HG02763 (cell line): ENCODE results near the gene TANC1.

Experiments
- ATAC-seq: cut with Tn5 transposase; IDR thresholded peaks from one replicate; pipeline ENCODE4 v1.9.1; 2021; ENCODE audit warnings: mild to moderate bottlenecking, moderate library complexity; ENCODE audit not compliant: unreplicated experiment

TANC1 gene

GRCh38 chr2:159243529-159243928 is 275.1 kb downstream of the TANC1 start:
- no peak for ATAC-seq

GRCh38 chr2:159246325-159246988 is 278.0 kb downstream of the TANC1 start:
- no peak for ATAC-seq

GRCh38 chr2:159249990-159250715 is 281.7 kb downstream of the TANC1 start:
- peak; percentile 55 for ATAC-seq

- no peak for ATAC-seq
Observed at GRCh38 chr2:159251296-159252173, 283.1 kb downstream of the TANC1 start.

GRCh38 chr2:159252905-159253304 is 284.5 kb downstream of the TANC1 start:
- no peak for ATAC-seq

GRCh38 chr2:159256159-159256558 is 287.7 kb downstream of the TANC1 start:
- ATAC-seq: no peak

- ATAC-seq: no peak
Observed at GRCh38 chr2:159262226-159262625, 293.8 kb downstream of the TANC1 start.

GRCh38 chr2:159262904-159263303 is 294.5 kb downstream of the TANC1 start:
- no peak for ATAC-seq

GRCh38 chr2:159265171-159265576 is 296.7 kb downstream of the TANC1 start:
- no peak for ATAC-seq

GRCh38 chr2:159266554-159266953 is 298.1 kb downstream of the TANC1 start:
- ATAC-seq: peak; percentile 61

- no peak for ATAC-seq
Observed at GRCh38 chr2:159267921-159268320, 299.5 kb downstream of the TANC1 start.

GRCh38 chr2:159270744-159271379 is 302.4 kb downstream of the TANC1 start:
- ATAC-seq: no peak

- ATAC-seq: no peak
Observed at GRCh38 chr2:159272156-159272555, 303.7 kb downstream of the TANC1 start.

GRCh38 chr2:159275111-159275510 is 306.7 kb downstream of the TANC1 start:
- ATAC-seq: no peak

- no peak for ATAC-seq
Observed at GRCh38 chr2:159279700-159280099, 311.3 kb downstream of the TANC1 start.

- ATAC-seq: no peak
Observed at GRCh38 chr2:159281002-159281401, 312.6 kb downstream of the TANC1 start.
